Retinal pigment epithelial cell (primary cell): ENCODE data around the gene PRKN.

Source experiments
- DNase-seq: peaks from one replicate; pipeline ENCODE4 v3.0.0-alpha.2; 2010; ENCODE audit warnings: low read depth
- H3K4me3 ChIP-seq: 2 replicates; pipeline ENCODE4 v1.5.1; 2011; ENCODE audit warnings: mild to moderate bottlenecking, low read length, control low read depth, moderate library complexity
- CTCF ChIP-seq: conservative IDR thresholded peaks from 2 replicates; pipeline ENCODE4 v1.5.1; 2011; ENCODE audit warnings: low read depth, low read length, control low read depth, inconsistent platforms

Gene PRKN

GRCh38 chr6:161424421-161424820 is 1303.1 kb downstream of the PRKN start:
- no peak for DNase-seq
- no peak overlapping the region for H3K4me3 ChIP-seq
- no peak for TF ChIP-seq CTCF

DNA sequence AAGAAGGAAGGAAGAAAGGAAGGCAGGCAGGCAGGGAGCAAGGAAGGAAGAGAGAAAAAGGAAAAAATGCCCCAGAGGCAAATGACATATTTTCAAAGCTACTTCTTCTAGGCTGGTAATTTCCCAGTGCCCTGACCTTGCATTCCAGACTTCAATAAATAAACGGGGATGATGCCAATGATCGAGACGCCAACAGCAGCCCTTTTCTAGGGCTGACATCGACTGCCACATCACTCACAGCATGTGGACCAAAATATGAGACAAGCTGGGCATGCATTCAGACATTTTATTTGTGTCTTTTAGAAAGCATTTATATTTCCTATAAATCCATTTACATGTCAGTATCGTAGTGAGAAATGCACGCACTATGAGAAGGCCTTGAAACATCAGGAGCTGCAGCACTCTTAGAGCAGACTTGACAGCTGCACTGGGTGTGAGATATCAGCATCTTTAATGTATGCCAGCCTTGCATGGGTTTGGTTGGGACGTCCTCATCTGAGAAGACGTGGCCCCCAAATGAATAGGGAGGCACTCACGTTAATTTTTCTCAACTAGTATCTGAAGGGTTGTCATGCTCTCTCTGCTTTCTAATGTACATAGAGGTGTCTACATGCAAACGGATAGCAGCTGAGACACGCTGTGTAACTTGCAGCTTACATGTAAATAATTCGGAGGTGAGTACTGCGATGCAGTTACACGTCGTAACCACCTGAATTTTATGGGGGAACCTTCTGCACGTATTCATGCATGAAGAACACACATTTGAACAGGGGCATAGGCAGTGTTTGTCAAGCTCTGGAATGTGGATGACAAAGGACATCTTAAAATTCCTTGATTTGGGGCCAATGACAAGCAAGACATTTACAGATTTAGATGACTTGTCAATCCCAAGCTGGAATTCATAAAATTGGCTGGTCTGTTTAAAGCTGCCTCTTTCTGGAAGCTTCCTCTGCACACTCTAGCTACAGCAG is 1304.6 kb downstream of the PRKN start:
- H3K4me3 ChIP-seq: no peak overlapping the region
- no peak for TF ChIP-seq CTCF
- DNase-seq: no peak

DNA sequence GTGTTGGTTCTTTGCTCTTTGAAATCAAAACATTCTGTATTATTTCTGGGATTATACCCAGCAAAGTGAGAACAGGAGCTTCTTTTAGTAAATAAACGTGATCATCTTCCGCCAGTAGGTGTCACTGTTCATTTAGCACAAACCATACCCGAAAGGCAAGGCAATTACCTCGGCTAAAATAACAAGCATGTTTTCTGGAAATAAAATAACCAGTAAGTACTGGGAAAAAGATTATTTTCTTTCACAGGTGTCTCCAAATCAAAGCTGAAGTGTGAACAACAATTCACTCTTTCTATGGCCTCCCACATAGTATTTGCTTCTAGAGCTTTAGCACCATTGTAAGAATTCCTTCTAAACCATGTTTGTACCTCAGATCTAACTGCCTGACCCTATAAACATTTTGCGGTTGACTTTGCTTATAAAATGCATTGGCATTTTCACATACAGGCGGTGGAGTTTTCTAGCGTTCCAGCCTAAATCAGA is 1309.1 kb downstream of the PRKN start:
- DNase-seq: no peak
- no peak overlapping the region for H3K4me3 ChIP-seq
- TF ChIP-seq CTCF: peak; percentile 66

GRCh38 chr6:161417717-161418462 is 1309.7 kb downstream of the PRKN start:
- TF ChIP-seq CTCF: no peak
- DNase-seq: peak; percentile 89
- H3K4me3 ChIP-seq: no peak overlapping the region

GRCh38 chr6:161415302-161415855 is 1312.2 kb downstream of the PRKN start:
- TF ChIP-seq CTCF: no peak
- DNase-seq: no peak
- H3K4me3 ChIP-seq: no peak overlapping the region

GRCh38 chr6:161414707-161415106 is 1312.9 kb downstream of the PRKN start:
- DNase-seq: no peak
- H3K4me3 ChIP-seq: no peak overlapping the region
- TF ChIP-seq CTCF: no peak
